Lower leg skin (tissue), 4 donors: Measurements from ENCODE around the gene COL21A1. TPM values are rescaled to one million over a fixed set of nuclear protein-coding genes. Genes with fewer than 3 reads are reported as not detected.

Experiments
- DNase-seq, 2 donors: peaks; one replicate each; pipeline ENCODE4 v3.0.0-alpha.2; 2019; ENCODE audit warnings: low spot score in 2 of 2
- H3K4me3 ChIP-seq: fragments of 200-600 bp; sonication (generic); 2 replicates; pipeline ENCODE4 v1.5.1; 2017; ENCODE audit warnings: mild to moderate bottlenecking, low read depth; ENCODE audit not compliant: poor library complexity, severe bottlenecking
- POLR2A ChIP-seq, 2 donors: fragments of 450-650 bp; IDR thresholded peaks; one replicate each; pipeline ENCODE4 v1.6.1; 2016 to 2017; ENCODE audit warnings: antibody characterized with exemption in 2 of 2, mild to moderate bottlenecking in 1 of 2, moderate library complexity in 1 of 2
- WGBS, 2 donors: methylation state at CpG; one replicate each; pipeline ENCODE4 v1.1.5; 2018; 5-methylcytosine and 5-hydroxymethylcytosine counted together
- intact Hi-C: fragments of 100-400 bp; cut with DNase I; formaldehyde crosslinking; loops from one replicate; pipeline ENCODE4 v1.15.0; 2023; ENCODE audit warnings: low total_unique reads
- total RNA-seq, 4 donors: library from RNA; depleted of rRNA; stranded (reverse); fragments of >200 nt; gene quantifications; one replicate each; pipeline ENCODE4 v1.1.0, GENCODE V29; 2016
- TF ChIP-seq, protein P1 (sequence below), 3 donors: fragments of 450-650 bp; IDR thresholded peaks; one replicate each; pipeline ENCODE4 v1.5.1; 2016; ENCODE audit warnings: antibody characterized with exemption in 3 of 3, mild to moderate bottlenecking in 3 of 3, moderate library complexity in 2 of 3

COL21A1 gene
- total RNA-seq, 4 donors from 2014 or later, result 1.9 to 8.3 (median 5.4) TPM

DNA sequence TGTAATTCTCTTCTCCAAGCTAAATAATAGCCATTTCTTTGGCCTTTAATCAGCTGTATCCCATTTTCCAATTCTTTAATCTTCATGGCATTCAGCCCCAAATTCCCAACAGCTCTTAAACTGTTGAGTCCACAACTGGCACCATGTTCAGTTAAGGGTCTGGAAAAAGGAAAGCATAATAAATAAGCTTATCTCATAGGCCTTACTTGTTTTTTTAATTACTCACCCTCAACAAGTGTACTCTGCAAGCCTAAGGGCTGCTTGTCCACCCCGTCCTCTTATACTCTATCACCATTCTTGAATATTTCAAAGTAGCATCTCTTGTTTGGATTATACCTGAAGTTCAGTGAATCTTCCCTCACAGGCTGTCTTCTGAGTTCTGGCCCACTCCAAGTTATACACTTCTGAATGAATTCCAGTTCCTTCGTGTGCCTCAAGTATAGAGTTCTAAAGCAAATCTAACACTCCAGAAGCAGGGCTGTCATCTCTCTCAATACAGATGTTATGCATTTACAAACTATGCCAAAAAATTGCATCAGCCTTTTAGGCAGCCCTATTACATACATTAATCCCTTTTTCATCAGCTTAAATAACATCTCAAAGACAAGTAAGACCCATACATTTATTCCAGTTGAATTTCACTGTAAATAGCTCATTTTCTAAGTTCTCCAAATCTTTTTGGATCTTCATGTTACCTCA is 98.7 kb downstream of the COL21A1 start:
- intact Hi-C loops, result no loop called here
- H3K4me3 ChIP-seq, result no peak overlapping the region
- DNase-seq, result no peak
- TF ChIP-seq, protein P1, sequence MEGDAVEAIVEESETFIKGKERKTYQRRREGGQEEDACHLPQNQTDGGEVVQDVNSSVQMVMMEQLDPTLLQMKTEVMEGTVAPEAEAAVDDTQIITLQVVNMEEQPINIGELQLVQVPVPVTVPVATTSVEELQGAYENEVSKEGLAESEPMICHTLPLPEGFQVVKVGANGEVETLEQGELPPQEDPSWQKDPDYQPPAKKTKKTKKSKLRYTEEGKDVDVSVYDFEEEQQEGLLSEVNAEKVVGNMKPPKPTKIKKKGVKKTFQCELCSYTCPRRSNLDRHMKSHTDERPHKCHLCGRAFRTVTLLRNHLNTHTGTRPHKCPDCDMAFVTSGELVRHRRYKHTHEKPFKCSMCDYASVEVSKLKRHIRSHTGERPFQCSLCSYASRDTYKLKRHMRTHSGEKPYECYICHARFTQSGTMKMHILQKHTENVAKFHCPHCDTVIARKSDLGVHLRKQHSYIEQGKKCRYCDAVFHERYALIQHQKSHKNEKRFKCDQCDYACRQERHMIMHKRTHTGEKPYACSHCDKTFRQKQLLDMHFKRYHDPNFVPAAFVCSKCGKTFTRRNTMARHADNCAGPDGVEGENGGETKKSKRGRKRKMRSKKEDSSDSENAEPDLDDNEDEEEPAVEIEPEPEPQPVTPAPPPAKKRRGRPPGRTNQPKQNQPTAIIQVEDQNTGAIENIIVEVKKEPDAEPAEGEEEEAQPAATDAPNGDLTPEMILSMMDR (IDR thresholded peaks at IDR 0.05), result no peak
- TF ChIP-seq POLR2A (IDR thresholded peaks at IDR 0.05), result no peak
- WGBS, 2 donors, result 61 to 87% methylated on average over 2 of the region's 2 CpGs

DNA sequence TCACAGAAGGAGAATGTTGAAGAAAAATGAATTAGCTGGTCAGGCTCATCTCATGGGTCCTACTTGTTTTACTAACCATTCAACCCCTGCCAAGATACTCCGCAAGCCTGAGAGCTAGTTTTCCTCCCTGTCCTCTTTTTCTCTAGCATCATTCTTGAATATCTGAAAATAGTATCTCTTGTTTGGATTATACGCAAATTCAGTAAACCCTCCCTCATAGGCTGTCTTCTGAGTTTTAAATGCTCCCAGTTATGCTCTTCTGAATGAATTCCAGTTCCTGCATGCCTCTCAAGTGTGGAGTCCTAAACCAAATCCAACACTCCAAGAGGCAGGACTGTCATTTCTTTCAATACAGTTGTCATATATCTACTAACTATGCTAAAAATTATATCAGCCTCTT is 99.6 kb downstream of the COL21A1 start:
- WGBS, 2 donors, result 88 to 92% methylated on average over 2 of the region's 2 CpGs
- intact Hi-C loops, result no loop called here
- H3K4me3 ChIP-seq, result no peak overlapping the region
- DNase-seq, result no peak
- TF ChIP-seq POLR2A (IDR thresholded peaks at IDR 0.05), result no peak
- TF ChIP-seq, protein P1 (IDR thresholded peaks at IDR 0.05), result no peak

DNA sequence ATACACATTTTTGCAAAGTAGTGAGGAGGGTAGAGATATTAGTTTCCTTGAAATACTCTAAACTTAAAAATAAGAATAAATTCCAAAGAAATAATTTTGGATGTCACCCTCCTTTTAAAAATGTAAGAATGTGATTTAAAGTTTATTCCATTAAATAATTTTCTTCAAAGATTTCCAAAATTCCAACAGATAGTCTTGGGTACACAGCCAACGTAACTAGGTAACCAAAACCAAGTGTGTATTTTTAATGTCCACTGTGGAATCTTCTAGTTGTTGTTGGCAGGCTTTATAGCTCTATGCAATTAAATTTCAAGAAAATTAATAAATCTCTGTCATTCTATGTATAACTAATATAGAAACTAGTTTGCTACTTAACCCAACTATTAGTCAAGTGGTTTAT is 101.3 kb downstream of the COL21A1 start:
- H3K4me3 ChIP-seq, result no peak overlapping the region
- TF ChIP-seq, protein P1 (IDR thresholded peaks at IDR 0.05), result no peak
- TF ChIP-seq POLR2A (IDR thresholded peaks at IDR 0.05), result no peak
- DNase-seq, result no peak
- 61 to 69% methylated on average over 1 of the region's 1 CpG for WGBS, 2 donors
- intact Hi-C loops, result no loop called here

DNA sequence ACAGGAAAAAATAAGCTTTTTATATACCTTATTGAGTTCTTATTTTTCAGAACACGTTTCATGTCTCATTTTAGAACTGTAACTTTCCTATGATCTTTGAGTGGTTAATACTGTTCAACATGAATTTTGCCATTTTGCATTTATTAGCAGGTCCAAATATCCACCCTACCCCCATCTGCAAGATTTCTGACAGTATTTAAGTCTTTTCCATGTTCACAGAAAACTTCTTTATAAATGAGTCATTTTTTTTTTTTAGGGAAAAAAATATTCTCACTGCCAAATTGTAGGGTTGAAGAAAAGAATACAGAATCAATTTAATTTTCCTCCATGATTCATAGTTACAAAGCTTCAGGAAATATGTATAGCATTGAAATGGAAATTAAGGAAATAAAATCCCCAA is 101.8 kb downstream of the COL21A1 start:
- intact Hi-C loops, result no loop called here
- H3K4me3 ChIP-seq, result no peak overlapping the region
- no peak for DNase-seq
- no peak for TF ChIP-seq POLR2A (IDR thresholded peaks at IDR 0.05)
- TF ChIP-seq, protein P1 (IDR thresholded peaks at IDR 0.05), result no peak
- WGBS, 2 donors, result 0 to 25% methylated on average over 1 of the region's 1 CpG

DNA sequence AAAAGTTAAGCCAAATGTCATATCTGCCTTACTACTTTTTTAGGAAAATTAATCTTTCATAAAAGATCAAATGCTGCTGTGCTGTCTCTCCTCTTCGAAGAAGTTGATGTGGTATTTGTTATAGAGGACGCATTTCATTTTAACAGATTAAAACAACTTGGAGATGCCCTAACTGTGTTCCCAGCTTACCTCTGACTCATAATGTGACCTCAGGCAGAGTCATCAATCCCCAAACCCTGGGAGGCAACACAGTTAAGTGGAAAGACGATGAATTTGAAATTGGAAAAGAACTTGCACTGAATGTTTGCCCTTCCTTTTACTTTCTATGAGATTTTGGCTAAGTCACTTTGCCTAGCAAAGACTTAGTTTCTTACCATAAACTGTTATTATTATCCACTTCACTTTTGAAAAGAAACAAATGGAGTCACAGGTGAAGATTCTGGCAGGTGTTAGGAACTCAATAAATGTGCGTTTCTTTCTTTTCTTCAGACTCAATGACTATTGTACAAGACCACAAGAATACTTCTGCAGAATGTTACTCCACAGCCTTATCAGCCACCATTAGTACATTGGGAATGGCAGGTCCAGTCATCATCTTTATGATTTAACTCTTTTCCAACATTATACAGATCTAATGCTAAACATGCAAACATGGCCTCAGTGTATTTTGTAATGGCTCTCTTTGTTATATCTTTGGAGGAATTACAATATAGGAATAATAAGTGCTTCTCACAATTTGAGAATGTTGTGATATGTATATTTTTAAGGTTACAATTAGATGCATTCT is 102.6 kb downstream of the COL21A1 start:
- H3K4me3 ChIP-seq, result no peak overlapping the region
- WGBS, 2 donors, result 55 to 61% methylated on average over 4 of the region's 4 CpGs
- intact Hi-C loops, result no loop called here
- TF ChIP-seq POLR2A (IDR thresholded peaks at IDR 0.05), result no peak
- DNase-seq, result no peak

DNA sequence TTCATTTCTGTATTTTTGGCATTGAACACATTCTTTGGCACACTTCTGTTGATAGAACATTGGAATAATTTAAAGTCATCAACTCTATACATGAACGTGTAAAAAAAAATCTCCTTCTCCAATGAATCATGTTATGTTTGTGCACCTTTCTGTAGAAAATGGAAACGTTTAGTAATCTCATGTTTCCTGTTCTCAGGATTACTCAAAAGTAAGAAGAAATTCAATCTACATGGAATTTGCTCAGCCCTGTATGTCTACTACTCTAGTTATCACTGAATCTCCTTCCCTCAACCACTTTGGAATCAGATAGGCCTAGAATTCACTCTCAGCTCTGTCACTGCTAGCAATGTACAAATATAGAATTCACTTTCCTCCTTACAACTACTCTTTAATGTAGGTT is 103.6 kb downstream of the COL21A1 start:
- DNase-seq, result no peak
- 69 to 81% methylated on average over 2 of the region's 2 CpGs for WGBS, 2 donors
- H3K4me3 ChIP-seq, result no peak overlapping the region
- intact Hi-C loops, result no loop called here
- no peak for TF ChIP-seq POLR2A (IDR thresholded peaks at IDR 0.05)
- TF ChIP-seq, protein P1 (IDR thresholded peaks at IDR 0.05), result no peak
